Small intestine (tissue), 7 donors: ENCODE measurements around the gene PHACTR2. TPM values are rescaled to one million over a fixed set of nuclear protein-coding genes. Genes with fewer than 3 reads are reported as not detected.

Experiments
- DNase-seq, 2 donors: peaks; one replicate each; pipeline versions ENCODE4 v3.0.0 to v3.0.0-alpha.2; 2013
- FAIRE-seq: peaks from 2 replicates; lab custom pipeline; 2012; peaks lifted over from hg19 to GRCh38; lab: Jason Lieb, UNC
- H3K27ac ChIP-seq, 3 donors: one replicate each; pipeline ENCODE4 v1.5.1; 2013; ENCODE audit warnings: low read length in 2 of 3, mild to moderate bottlenecking in 2 of 3, control low read depth in 1 of 3, inconsistent platforms in 1 of 3, low read depth in 1 of 3, moderate library complexity in 1 of 3
- H3K27me3 ChIP-seq, 3 donors: one replicate each; pipeline ENCODE4 v1.6.1; 2013; ENCODE audit warnings: low read length in 3 of 3, inconsistent platforms in 1 of 3; ENCODE audit not compliant: control insufficient read depth in 3 of 3, insufficient read depth in 3 of 3
- H3K36me3 ChIP-seq, 3 donors: one replicate each; pipeline ENCODE4 v1.6.1; 2013; ENCODE audit warnings: low read length in 3 of 3, inconsistent platforms in 1 of 3, low read depth in 1 of 3, mild to moderate bottlenecking in 1 of 3, moderate library complexity in 1 of 3; ENCODE audit not compliant: control insufficient read depth in 3 of 3, insufficient read depth in 2 of 3
- H3K4me1 ChIP-seq, 3 donors: one replicate each; pipeline ENCODE4 v1.6.1; 2013; ENCODE audit warnings: low read length in 2 of 3, inconsistent platforms in 1 of 3, low read depth in 1 of 3, mild to moderate bottlenecking in 1 of 3, moderate library complexity in 1 of 3; ENCODE audit not compliant: control insufficient read depth in 3 of 3, insufficient read depth in 2 of 3
- H3K4me3 ChIP-seq, 3 donors: one replicate each; pipeline ENCODE4 v1.5.1; 2013; ENCODE audit warnings: low read length in 3 of 3, control low read depth in 1 of 3, inconsistent platforms in 1 of 3, low read depth in 1 of 3, mild to moderate bottlenecking in 1 of 3, moderate library complexity in 1 of 3
- H3K9me3 ChIP-seq, 2 donors: one replicate each; pipeline ENCODE4 v1.6.1; 2013; ENCODE audit warnings: low read depth in 1 of 2, low read length in 1 of 2; ENCODE audit not compliant: control insufficient read depth in 2 of 2, insufficient read depth in 1 of 2
- WGBS, 3 donors: extraction: QIAGEN DNeasy Blood & Tissue Kit; methylation state at CpG; one replicate each; pipeline ENCODE4 v1.1.7; 2013; 5-methylcytosine and 5-hydroxymethylcytosine counted together
- polyA plus RNA-seq, 4 donors: library from polyadenylated mRNA; stranded (reverse) in 3 of 4; unstranded in 1 of 4; fragments of 200-250 nt in 3 of 4; fragments of 120-200 nt in 1 of 4; gene quantifications; one replicate each; pipeline versions ENCODE4 v1.2.1 to v1.2.3, GENCODE V29; 2013
- donor health status: healthy with polysubstance abuse.
- donor health status: control.
- donor health status: control.
- donor health status: Bipolar disorder and iron deficiency.
- donor health status: healthy.

PHACTR2 gene
- polyA plus RNA-seq, 4 donors, result 6.8 to 26.0 (median 8.6) TPM

DNA sequence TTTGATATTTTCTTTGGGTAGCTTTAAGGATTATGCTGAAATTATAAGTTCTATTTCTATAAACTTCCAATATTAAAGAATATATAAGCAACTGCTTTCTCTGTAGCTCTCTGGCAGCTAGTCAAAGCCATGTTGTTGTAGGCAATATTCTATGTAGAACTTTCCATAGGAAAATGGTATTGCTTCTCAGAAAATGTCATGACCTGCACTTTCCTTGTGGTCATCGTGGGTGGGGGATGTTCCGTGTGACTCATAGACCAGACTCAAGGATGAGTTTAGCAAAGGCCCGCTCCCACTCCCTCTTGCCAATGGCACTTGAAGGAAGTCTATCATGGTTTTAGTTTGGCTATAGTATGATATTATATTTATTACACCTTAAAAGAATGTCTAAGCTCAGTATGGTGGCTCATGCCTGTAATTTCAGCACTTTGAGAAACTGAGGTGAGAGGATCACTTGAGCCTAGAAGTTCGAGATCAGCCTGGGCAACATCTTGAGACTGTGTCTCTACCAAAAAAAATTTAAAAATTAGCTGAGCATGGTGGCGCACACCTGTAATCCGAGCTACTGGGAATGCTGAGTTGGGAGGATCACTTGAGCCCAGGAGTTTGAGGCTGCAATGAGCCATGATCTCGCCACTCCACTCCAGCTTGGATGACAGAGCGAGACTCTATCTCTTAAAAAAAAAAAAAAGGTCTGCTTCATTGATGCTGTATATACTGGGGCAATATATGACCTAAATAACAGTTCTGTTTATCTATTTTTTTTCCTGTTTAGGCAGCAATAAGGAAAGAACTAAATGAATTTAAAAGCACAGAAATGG lies 128.7 kb downstream of the PHACTR2 start:
- peaks cover 0 to 34% (median 0%) of the 10 kb centered on the region in 3 donors for H3K36me3 ChIP-seq

GRCh38 chr6:143807103-143807772 lies 129.5 kb downstream of the PHACTR2 start:
- Histone ChIP-seq H3K36me3 (peaks cover 0 to 28% (median 0%) of the 10 kb centered on the region in 3 donors), H3K4me3 (no peak overlapping the region), H3K4me1 (no peaks in the 10 kb centered on the region), H3K27ac (no peak overlapping the region), H3K27me3 (no peaks in the 10 kb centered on the region), H3K9me3 (no peaks in the 10 kb centered on the region)
- 86 to 94% (median 90%) methylated on average over 6 of the region's 6 CpGs for WGBS, 3 donors
- FAIRE-seq (no peak), DNase-seq (no peak)

More for the DNA sequence above, 128.7 kb downstream of the PHACTR2 start:
- no peak overlapping the region for H3K4me3 ChIP-seq
- no peaks in the 10 kb centered on the region for H3K27me3 ChIP-seq
- no peak for FAIRE-seq
- no peak overlapping the region for H3K27ac ChIP-seq
- WGBS, 3 donors, result 83 to 93% (median 90%) methylated on average over 8 of the region's 8 CpGs
- H3K9me3 ChIP-seq, result no peaks in the 10 kb centered on the region
- DNase-seq, result no peak
- no peaks in the 10 kb centered on the region for H3K4me1 ChIP-seq

- H3K27ac ChIP-seq, result no peak overlapping the region
- DNase-seq, result no peak
These were observed 133.0 kb downstream of the PHACTR2 start for GRCh38 chr6:143810745-143811144.

DNA sequence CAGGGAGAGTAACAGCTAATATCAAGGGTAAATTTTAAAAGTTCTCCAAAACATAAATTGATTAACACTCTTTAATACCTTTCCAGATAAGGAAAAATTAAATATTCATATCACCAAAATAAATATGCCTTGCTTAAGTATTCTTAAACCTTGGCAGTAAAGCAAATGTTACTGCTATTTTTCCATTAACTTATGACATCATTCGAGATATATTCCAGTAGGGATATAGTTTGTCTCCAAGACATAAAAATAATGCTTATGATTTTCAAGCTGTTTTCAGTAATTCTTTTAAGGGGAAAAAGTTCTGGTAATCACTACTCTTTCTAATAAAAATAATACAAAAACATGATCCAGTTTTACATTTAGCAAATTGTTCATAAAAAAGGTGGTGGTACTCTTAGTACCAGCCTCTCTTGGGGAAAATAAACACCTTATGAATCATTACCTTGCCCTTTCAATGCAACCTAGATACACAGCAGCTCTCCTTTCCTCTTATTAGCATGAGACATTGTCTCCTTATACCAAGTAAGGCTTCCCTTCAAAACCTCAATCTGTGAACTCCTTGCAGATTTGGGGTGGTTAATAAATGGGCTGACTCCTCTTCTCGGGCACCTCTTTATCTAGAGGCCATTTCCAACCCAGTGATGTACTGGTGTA lies 133.9 kb downstream of the PHACTR2 start:
- no peaks in the 10 kb centered on the region for H3K4me1 ChIP-seq
- peaks cover 0 to 24% (median 2%) of the 10 kb centered on the region in 3 donors for H3K36me3 ChIP-seq
- no peaks in the 10 kb centered on the region for H3K27me3 ChIP-seq
- FAIRE-seq, result no peak
- DNase-seq, result no peak
- H3K27ac ChIP-seq, result peak overlapping the region in 1 of 3 donors; percentile 51
- H3K9me3 ChIP-seq, result no peaks in the 10 kb centered on the region
- H3K4me3 ChIP-seq, result no peak overlapping the region
- WGBS, 3 donors, result 82 to 96% (median 89%) methylated on average over 2 of the region's 2 CpGs

More at GRCh38 chr6:143810745-143811144, 133.0 kb downstream of the PHACTR2 start:
- no peaks in the 10 kb centered on the region for H3K4me1 ChIP-seq
- no peaks in the 10 kb centered on the region for H3K27me3 ChIP-seq
- peaks cover 0 to 27% (median 2%) of the 10 kb centered on the region in 3 donors for H3K36me3 ChIP-seq
- no peak overlapping the region for H3K4me3 ChIP-seq
- no peak for FAIRE-seq
- H3K9me3 ChIP-seq, result no peaks in the 10 kb centered on the region
- WGBS, 3 donors, result 95 to 98% (median 97%) methylated on average over 2 of the region's 2 CpGs

GRCh38 chr6:143817621-143818020 lies 139.9 kb downstream of the PHACTR2 start:
- no peak for DNase-seq
- Histone ChIP-seq H3K36me3 (peaks cover 0 to 37% (median 0%) of the 10 kb centered on the region in 3 donors), H3K27me3 (no peaks in the 10 kb centered on the region), H3K27ac (no peak overlapping the region), H3K9me3 (no peaks in the 10 kb centered on the region), H3K4me1 (no peaks in the 10 kb centered on the region), H3K4me3 (no peak overlapping the region)
- FAIRE-seq, result no peak

- no peak for FAIRE-seq
- peaks cover 0 to 34% (median 2%) of the 10 kb centered on the region in 3 donors for H3K36me3 ChIP-seq
- 83 to 95% (median 91%) methylated on average over 6 of the region's 6 CpGs for WGBS, 3 donors
- no peaks in the 10 kb centered on the region for H3K27me3 ChIP-seq
- H3K27ac ChIP-seq, result no peak overlapping the region
- H3K4me3 ChIP-seq, result no peak overlapping the region
- no peaks in the 10 kb centered on the region for H3K9me3 ChIP-seq
- H3K4me1 ChIP-seq, result no peaks in the 10 kb centered on the region
- no peak for DNase-seq
These were observed 143.6 kb downstream of the PHACTR2 start for GRCh38 chr6:143821359-143821758.

- 70 to 77% (median 73%) methylated on average over 3 of the region's 3 CpGs for WGBS, 3 donors
- H3K27me3 ChIP-seq, result no peaks in the 10 kb centered on the region
- no peak for DNase-seq
- H3K4me3 ChIP-seq, result no peak overlapping the region
- no peaks in the 10 kb centered on the region for H3K4me1 ChIP-seq
- FAIRE-seq, result no peak
- H3K9me3 ChIP-seq, result no peaks in the 10 kb centered on the region
- H3K36me3 ChIP-seq, result peaks cover 0 to 31% (median 2%) of the 10 kb centered on the region in 3 donors
- H3K27ac ChIP-seq, result no peak overlapping the region
These were observed 144.8 kb downstream of the PHACTR2 start for GRCh38 chr6:143822584-143823024.

DNA sequence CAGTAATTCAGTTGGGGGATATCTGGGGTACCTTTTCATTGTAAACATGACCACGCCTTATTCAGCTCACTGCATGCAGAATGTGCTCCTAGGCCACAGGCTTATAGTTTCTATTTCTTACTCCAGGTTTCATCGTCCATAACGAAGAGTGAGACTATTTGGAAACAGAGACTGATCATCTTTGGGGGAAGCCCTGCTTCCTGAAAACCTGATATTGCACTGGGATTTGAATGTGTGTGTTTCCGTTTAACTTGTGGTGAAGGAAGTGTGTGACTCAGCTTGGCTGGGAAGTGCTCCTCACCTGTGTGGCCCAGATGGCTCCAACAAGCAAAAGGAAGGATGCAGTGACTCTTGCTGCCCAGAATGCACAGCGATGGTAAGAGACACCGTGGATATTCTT lies 145.8 kb downstream of the PHACTR2 start:
- H3K36me3 ChIP-seq, result peaks cover 0 to 26% (median 4%) of the 10 kb centered on the region in 3 donors
- 80 to 89% (median 88%) methylated on average over 6 of the region's 6 CpGs for WGBS, 3 donors
- H3K4me3 ChIP-seq, result no peak overlapping the region
- DNase-seq (no peak), FAIRE-seq (no peak)
- no peaks in the 10 kb centered on the region for H3K9me3 ChIP-seq
- no peak overlapping the region for H3K27ac ChIP-seq
- no peaks in the 10 kb centered on the region for H3K27me3 ChIP-seq
- H3K4me1 ChIP-seq, result no peaks in the 10 kb centered on the region
